ENCODE data around the gene AATK. TPM values are rescaled to one million over a fixed set of nuclear protein-coding genes. Genes with fewer than 3 reads are reported as not detected.

Gene AATK
- total and polyA plus RNA-seq, 2 of the 13 experiments (the other 11 are each of a cell fraction or from before 2014, with no cell fraction given), result 2.9 to 8.4 TPM

- TF ChIP-seq ZNF646 (CRISPR knock-in tag; IDR thresholded peaks at IDR 0.05) (no peak), HOXA9 (CRISPR knock-in tag; IDR thresholded peaks at IDR 0.05; ENCODE audit: borderline replicate concordance) (no peak), IKZF5 (CRISPR knock-in tag; IDR thresholded peaks at IDR 0.05) (no peak), CENPT (CRISPR knock-in tag; IDR thresholded peaks at IDR 0.05; ENCODE audit: low read depth) (no peak), SAP130 (CRISPR knock-in tag; IDR thresholded peaks at IDR 0.05; ENCODE audit: low read depth) (no peak), ZNF503 (CRISPR knock-in tag; IDR thresholded peaks at IDR 0.05) (no peak), TFDP2 (CRISPR knock-in tag; IDR thresholded peaks at IDR 0.05) (no peak), ZFYVE20 (CRISPR knock-in tag; IDR thresholded peaks at IDR 0.05; ENCODE audit: borderline replicate concordance, low read depth) (no peak), ZNF800 (CRISPR knock-in tag; IDR thresholded peaks at IDR 0.05) (no peak), HOXD1 (CRISPR knock-in tag; IDR thresholded peaks at IDR 0.05) (no peak)
These were observed 38.6 kb upstream of the AATK start (continued) for GRCh38 chr17:81204578-81204977.

Data from HepG2 (cell line).